ENCODE measurements around the gene EDDM13.

- TF ChIP-seq RARB (CRISPR knock-in tag; IDR thresholded peaks at IDR 0.05) = no peak
- TF ChIP-seq ARNTL (CRISPR knock-in tag; IDR thresholded peaks at IDR 0.05; ENCODE audit: borderline replicate concordance, low read depth) = no peak
These were observed 9.2 kb upstream of the EDDM13 start for GRCh38 chr19:56263319-56263718.

All from SK-N-SH treated with all-trans-retinoic acid at 6 μM for 48 hours (cell line).